22Rv1 (cell line): ENCODE data around the gene FADS2.

Experiments used
- CTCF ChIP-seq: fragments of 450-650 bp; IDR thresholded peaks from 2 replicates; pipeline ENCODE4 v1.5.1; 2017; ENCODE audit warnings: mild to moderate bottlenecking
- ZFX ChIP-seq: fragments of 450-650 bp; IDR thresholded peaks from 2 replicates; pipeline ENCODE4 v1.6.1; 2017; ENCODE audit warnings: antibody characterized with exemption, borderline replicate concordance

- TF ChIP-seq CTCF = no peak
- no peak for TF ChIP-seq ZFX
These were observed 34.3 kb upstream of the FADS2 start for GRCh38 chr11:61793829-61794204.
